Measurements from ENCODE around the gene RNF150.

Gene RNF150

GRCh38 chr4:140924761-140925392 is 208.4 kb downstream of the RNF150 start:
- no peak for TF ChIP-seq POLR2AphosphoS5 (IDR thresholded peaks at IDR 0.05; ENCODE audit: low read depth, low read length)
- TF ChIP-seq SIN3A (IDR thresholded peaks at IDR 0.05; ENCODE audit: borderline replicate concordance, insufficient read depth, low read length): no peak
- no peak for TF ChIP-seq TAF1 (IDR thresholded peaks at IDR 0.05; ENCODE audit: borderline replicate concordance, insufficient read depth, low read length)
- TF ChIP-seq REST (IDR thresholded peaks at IDR 0.05; ENCODE audit: insufficient read depth in 1 of 2, low read depth in 2 of 2, low read length in 2 of 2): no peak
- TF ChIP-seq FOXP2 (optimal IDR thresholded peaks at IDR 0.05; ENCODE audit: borderline replicate concordance, extremely low read depth, extremely low read length, insufficient read depth): no peak

GRCh38 chr4:140906993-140907962 is 226.0 kb downstream of the RNF150 start:
- TF ChIP-seq POLR2AphosphoS5 (IDR thresholded peaks at IDR 0.05; ENCODE audit: low read depth, low read length) (no peak), FOXP2 (optimal IDR thresholded peaks at IDR 0.05; ENCODE audit: borderline replicate concordance, extremely low read depth, extremely low read length, insufficient read depth) (no peak), REST (IDR thresholded peaks at IDR 0.05; ENCODE audit: insufficient read depth in 1 of 2, low read depth in 2 of 2, low read length in 2 of 2) (no peak), TAF1 (IDR thresholded peaks at IDR 0.05; ENCODE audit: borderline replicate concordance, insufficient read depth, low read length) (no peak), SIN3A (IDR thresholded peaks at IDR 0.05; ENCODE audit: borderline replicate concordance, insufficient read depth, low read length) (no peak)

GRCh38 chr4:140904904-140905303 is 228.4 kb downstream of the RNF150 start:
- TF ChIP-seq SIN3A (IDR thresholded peaks at IDR 0.05; ENCODE audit: borderline replicate concordance, insufficient read depth, low read length): no peak
- no peak for TF ChIP-seq POLR2AphosphoS5 (IDR thresholded peaks at IDR 0.05; ENCODE audit: low read depth, low read length)
- TF ChIP-seq REST (IDR thresholded peaks at IDR 0.05; ENCODE audit: insufficient read depth in 1 of 2, low read depth in 2 of 2, low read length in 2 of 2): no peak
- TF ChIP-seq TAF1 (IDR thresholded peaks at IDR 0.05; ENCODE audit: borderline replicate concordance, insufficient read depth, low read length): no peak
- TF ChIP-seq FOXP2 (optimal IDR thresholded peaks at IDR 0.05; ENCODE audit: borderline replicate concordance, extremely low read depth, extremely low read length, insufficient read depth): no peak

GRCh38 chr4:140903522-140904475 is 229.5 kb downstream of the RNF150 start:
- no peak for TF ChIP-seq TAF1 (IDR thresholded peaks at IDR 0.05; ENCODE audit: borderline replicate concordance, insufficient read depth, low read length)
- no peak for TF ChIP-seq REST (IDR thresholded peaks at IDR 0.05; ENCODE audit: insufficient read depth in 1 of 2, low read depth in 2 of 2, low read length in 2 of 2)
- TF ChIP-seq POLR2AphosphoS5 (IDR thresholded peaks at IDR 0.05; ENCODE audit: low read depth, low read length): no peak
- TF ChIP-seq FOXP2 (optimal IDR thresholded peaks at IDR 0.05; ENCODE audit: borderline replicate concordance, extremely low read depth, extremely low read length, insufficient read depth): no peak
- no peak for TF ChIP-seq SIN3A (IDR thresholded peaks at IDR 0.05; ENCODE audit: borderline replicate concordance, insufficient read depth, low read length)
